K562 (cell line): Measurements from ENCODE around the gene WWOX.

ENCODE experiments used
- BRF2 ChIP-seq: IDR thresholded peaks from 3 replicates; pipeline ENCODE4 v1.6.1; 2011; ENCODE audit warnings: borderline replicate concordance, mild to moderate bottlenecking; ENCODE audit not compliant: insufficient read length, insufficient read depth
- CTCF ChIP-seq, 3 experiments: IDR thresholded peaks in 2 of 3; conservative IDR thresholded peaks in 1 of 3; 2 replicates each; pipeline ENCODE4 v1.5.1; 2011 to 2012; ENCODE audit warnings: low read length in 3 of 3, mild to moderate bottlenecking in 3 of 3, control low read depth in 2 of 3, improper control_type of control experiment in 1 of 3, inconsistent platforms in 1 of 3, low read depth in 1 of 3, mixed read lengths in 1 of 3, moderate library complexity in 1 of 3; ENCODE audit not compliant: insufficient read depth in 2 of 3
- KLF16 ChIP-seq: IDR thresholded peaks from 2 replicates; pipeline ENCODE4 v1.6.1; 2016; ENCODE audit warnings: antibody characterized with exemption
- MTA3 ChIP-seq: fragments of 450-650 bp; formaldehyde crosslinking; IDR thresholded peaks from 2 replicates; pipeline ENCODE4 v1.6.1; 2017; ENCODE audit warnings: mild to moderate bottlenecking, borderline replicate concordance
- RB1 ChIP-seq: fragments of 450-650 bp; IDR thresholded peaks from 2 replicates; pipeline ENCODE4 v1.6.1; 2017; ENCODE audit warnings: low read depth, mild to moderate bottlenecking
- RBBP5 ChIP-seq: fragments of 200-600 bp; sonication (generic); IDR thresholded peaks from 2 replicates; pipeline ENCODE4 v1.6.1; 2012; ENCODE audit warnings: borderline replicate concordance, mild to moderate bottlenecking, low read length, control low read depth, inconsistent platforms; ENCODE audit not compliant: insufficient read depth, poor library complexity, severe bottlenecking
- TEAD1 ChIP-seq, 2 experiments: fragments of 450-650 bp in 1 of 2; sonication (generic) in 1 of 2; formaldehyde crosslinking; IDR thresholded peaks; 2 replicates each; pipeline versions ENCODE4 v1.4.0 to v1.8.0; 2020 to 2022; ENCODE audit warnings: mild to moderate bottlenecking in 2 of 2, missing genetic modification reagents in 1 of 2
- TRIM24 ChIP-seq, 2 experiments: fragments of 450-650 bp; IDR thresholded peaks; 2 replicates each; pipeline ENCODE4 v1.6.1; 2016
- ZKSCAN1 ChIP-seq: fragments of 150-350 bp; IDR thresholded peaks from 2 replicates; pipeline ENCODE4 v1.6.1; 2016; ENCODE audit warnings: low read depth, low read length
- ZNF407 ChIP-seq: fragments of 450-650 bp; IDR thresholded peaks from 2 replicates; pipeline ENCODE4 v1.6.1; 2016; ENCODE audit warnings: low read depth

DNA sequence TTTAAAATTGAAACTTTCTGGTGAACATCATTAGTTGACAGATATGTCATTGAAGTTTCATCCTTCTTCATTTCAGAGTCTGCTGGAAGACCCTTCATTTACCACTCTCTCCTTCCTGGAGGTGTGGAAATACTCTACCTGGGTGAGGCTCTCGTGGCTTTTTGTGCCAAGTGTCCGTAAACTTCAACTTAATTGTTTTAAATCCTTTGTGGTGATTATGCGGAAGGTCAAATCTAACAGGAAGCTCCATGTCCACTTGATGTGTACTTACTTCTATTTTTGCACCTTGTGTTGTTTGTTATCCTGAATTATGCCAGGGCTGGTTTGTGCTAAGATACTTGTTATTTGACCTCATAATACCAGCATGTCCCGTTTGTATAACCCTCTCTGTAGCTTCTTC is 129.2 kb downstream of the WWOX start:
- TF ChIP-seq ZKSCAN1 (no peak), RB1 (no peak), RBBP5 (no peak), CTCF (IDR thresholded peaks at IDR 0.05 in 2 of 3, conservative IDR thresholded peaks at IDR 0.05 in 1 of 3; ENCODE audit: insufficient read depth in 2 of 3, low read depth in 1 of 3, low read length in 3 of 3) (no peak), MTA3 (no peak), KLF16 (no peak), BRF2 (no peak), TRIM24 (IDR thresholded peaks at IDR 0.05) (no peak), ZNF407 (no peak), TEAD1 (CRISPR knock-in tag; IDR thresholded peaks at IDR 0.05) (no peak)
